HG03378 (cell line): ENCODE data around the gene DOCK3.
"Not testable (repeated sequence)": the region's sequence is repeated elsewhere in the genome, so short reads cannot be mapped to it uniquely, and the experiment has no call there.

ENCODE experiments used
- ATAC-seq: cut with Tn5 transposase; IDR thresholded peaks from one replicate; pipeline ENCODE4 v1.9.1; 2021; ENCODE audit warnings: mild to moderate bottlenecking, moderate library complexity; ENCODE audit not compliant: unreplicated experiment

Gene DOCK3

DNA sequence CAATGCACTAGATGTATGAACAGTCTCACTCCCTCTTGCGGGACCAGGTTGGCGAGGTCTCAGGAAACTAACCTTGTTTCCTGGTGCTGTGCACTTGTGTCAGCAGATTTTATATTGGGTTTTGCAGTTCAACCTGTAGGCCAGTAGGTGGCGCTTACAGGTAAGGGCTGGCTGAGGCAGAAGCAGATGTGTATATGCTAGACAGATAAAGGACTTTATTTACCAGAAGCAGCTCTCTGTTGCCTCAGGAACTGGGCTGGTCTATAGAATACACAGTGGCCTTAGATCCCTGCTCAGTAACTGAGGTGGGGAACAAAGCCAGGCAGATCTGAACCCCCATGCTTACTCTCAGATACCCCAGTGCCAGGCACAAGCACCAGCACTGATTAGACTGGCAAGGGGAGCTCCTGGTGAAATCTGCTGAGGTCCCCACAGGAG is 296.8 kb downstream of the DOCK3 start:
- ATAC-seq: peak; percentile 64

DNA sequence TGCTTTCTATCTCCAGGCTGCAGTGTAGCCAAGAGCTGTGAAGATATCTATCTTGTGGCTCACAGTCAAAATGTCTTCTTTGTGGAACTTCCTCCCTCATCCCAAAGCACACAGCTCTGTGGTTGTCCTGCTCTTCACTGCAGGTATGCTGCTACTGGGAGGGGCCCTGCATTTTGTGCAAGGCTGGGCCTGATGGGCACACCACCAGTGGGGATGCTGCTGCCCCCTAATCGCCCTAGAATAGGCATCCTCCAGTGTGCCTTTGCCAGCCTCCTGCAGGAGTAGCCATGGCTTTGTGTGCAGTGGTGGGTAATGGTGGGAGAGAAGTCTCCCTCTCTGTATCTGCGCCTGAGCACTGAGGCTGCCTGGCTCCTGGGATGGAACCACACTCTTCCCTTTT is 297.3 kb downstream of the DOCK3 start:
- no peak for ATAC-seq

DNA sequence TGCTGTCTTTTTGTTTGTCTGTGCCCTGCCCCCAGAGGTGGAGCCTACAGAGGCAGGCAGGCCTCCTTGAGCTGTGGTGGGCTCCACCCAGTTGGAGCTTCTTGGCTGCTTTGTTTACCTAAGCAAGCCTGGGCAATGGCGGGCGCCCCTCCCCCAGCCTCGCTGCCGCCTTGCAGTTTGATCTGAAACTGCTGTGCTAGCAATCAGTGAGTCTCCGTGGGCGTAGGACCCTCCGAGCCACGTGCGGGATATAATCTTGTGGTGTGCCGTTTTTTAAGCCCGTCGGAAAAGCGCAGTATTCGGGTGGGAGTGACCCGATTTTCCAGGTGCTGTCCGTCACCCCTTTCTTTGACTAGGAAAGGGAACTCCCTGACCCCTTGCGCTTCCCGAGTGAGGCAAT is 303.9 kb downstream of the DOCK3 start:
- not testable (repeated sequence) for ATAC-seq

DNA sequence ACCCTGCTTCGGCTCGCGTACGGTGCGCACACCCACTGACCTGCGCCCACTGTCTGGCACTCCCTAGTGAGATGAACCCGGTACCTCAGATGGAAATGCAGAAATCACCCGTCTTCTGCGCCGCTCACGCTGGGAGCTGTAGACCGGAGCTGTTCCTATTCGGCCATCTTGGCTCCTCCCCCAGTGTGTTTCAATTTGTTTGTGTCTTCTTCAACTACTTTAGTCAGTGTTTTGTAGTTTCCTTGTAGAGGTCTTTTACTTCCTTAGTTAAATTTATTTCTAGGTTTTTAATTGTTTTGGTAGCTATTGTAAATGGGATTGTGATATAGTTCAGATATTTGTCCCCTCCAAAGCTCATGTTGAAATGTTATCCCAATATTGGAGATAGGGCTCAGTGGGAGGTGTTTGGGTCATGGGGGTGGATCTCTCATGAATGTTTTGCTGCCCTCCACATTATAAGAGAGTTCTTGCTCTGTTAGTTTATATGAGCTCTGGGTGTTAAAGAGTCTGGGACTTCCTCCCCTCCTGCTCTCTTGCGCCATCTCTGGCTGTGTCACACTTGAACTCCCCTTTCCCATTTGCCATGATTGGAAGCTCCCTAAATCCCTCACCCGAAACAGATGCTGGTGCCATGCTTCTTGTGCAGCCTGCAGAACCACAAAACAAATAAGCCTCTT is 304.4 kb downstream of the DOCK3 start:
- no peak for ATAC-seq

DNA sequence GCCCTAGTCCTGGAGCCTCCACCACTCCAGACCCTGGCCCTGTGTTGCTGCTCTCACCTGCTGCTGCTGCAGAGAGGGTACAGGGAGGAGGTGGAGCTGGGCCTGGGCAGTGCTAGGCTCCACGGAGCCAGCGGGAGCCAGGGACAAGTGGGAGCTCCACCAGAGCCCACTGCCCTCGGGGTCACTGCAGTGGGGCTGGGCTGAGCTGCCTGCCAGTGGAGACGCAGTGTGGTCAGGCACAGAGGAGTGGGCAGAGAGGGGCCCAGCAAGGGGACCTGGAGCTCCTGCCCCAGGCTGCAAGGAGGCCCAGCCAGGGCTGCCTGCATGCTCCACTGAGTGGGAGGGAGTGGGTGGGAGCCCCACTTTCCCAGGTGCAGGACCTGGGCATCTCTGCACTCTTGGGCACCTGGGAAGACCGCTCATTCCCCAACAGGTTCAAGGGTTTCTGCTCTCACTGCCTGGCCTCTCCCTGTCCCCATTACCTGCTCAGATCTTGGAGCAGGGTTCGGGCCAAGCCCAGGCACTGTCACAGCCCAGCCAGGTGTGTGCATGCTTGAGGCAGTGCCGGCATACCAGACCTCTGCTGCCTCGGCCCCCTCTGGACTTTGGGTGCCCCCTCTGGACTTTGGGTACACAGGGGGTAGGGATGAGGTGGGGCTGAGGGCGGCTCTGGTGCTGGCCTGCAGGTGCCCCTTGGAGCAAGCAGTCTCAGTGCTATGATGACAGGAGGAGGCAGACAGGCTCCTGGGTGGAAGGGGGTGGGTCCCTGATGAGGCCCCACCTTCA is 308.0 kb downstream of the DOCK3 start:
- no peak for ATAC-seq

DNA sequence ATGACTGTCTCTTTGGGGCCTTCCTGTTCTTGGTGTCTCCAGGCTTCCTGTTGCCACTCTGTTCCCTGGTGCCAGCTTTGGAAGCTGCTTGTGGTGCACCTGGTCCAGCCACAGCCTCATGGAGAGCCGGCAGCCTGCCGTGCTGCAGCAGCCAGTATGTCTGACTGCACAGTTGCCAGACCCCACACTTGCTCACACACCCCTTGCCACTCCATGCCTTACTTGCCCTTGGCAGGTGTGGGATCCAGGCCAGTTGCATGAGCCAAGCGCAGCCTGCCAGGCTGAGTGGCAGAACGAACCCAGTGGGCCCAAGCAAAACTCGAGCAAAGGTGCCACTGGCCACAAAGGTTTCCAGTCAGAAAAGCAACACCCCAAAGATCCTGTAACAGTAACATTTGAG is 309.2 kb downstream of the DOCK3 start:
- no peak for ATAC-seq

DNA sequence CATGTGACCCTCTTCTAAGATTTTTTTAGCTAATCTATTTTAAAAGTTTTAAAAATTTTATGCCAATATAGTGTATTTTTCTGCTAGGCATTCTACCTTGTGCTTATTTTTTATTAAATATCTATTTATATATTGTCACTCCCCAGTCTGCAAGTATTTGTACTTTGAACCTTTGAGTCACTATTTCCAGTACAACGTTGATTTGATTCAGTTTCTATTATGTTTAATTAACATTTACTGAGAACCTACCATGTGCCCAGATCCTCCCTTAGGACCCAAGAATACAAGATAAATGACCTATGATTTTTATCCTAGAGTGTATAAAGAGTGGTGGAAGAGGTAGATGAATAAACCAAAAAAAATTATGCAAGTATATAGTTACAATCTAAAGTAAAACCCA is 311.2 kb downstream of the DOCK3 start:
- no peak for ATAC-seq

DNA sequence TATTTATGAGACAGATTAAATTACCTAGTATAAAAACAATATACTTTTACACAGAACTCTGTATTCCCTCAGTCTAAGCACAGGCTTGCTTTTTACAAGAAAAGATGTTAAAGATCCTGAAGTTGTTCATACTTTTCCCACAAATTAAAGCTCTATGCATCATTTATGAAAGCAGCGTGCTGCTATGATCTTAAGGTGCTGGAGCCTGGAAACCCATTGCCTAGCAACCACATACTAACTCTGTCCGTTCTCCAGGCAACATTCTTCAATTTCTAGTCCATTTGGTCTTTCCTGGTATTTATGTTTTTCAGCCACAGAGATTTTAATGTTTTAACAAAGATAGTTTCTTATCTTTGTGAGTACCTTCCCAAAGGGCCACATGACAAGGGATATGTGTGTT is 312.0 kb downstream of the DOCK3 start:
- no peak for ATAC-seq

DNA sequence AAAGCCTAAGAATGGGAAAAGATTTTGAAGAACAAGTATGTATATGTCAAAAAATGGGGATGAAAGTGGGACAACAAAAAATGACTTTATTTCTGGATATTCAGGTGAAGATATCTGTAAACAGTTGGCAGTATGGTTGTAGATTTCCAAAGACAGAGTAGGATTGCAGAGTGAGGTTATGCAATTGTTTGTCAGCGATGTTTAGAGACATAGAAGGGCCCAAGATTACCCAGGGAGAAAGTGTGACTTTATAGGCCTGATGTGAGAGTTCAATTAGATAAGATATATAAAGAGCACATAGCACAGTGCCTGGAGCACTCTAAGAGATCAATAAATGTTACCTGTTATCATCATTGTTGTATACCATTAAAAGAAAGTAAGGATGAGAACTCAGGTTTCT is 319.8 kb downstream of the DOCK3 start:
- ATAC-seq: no peak

DNA sequence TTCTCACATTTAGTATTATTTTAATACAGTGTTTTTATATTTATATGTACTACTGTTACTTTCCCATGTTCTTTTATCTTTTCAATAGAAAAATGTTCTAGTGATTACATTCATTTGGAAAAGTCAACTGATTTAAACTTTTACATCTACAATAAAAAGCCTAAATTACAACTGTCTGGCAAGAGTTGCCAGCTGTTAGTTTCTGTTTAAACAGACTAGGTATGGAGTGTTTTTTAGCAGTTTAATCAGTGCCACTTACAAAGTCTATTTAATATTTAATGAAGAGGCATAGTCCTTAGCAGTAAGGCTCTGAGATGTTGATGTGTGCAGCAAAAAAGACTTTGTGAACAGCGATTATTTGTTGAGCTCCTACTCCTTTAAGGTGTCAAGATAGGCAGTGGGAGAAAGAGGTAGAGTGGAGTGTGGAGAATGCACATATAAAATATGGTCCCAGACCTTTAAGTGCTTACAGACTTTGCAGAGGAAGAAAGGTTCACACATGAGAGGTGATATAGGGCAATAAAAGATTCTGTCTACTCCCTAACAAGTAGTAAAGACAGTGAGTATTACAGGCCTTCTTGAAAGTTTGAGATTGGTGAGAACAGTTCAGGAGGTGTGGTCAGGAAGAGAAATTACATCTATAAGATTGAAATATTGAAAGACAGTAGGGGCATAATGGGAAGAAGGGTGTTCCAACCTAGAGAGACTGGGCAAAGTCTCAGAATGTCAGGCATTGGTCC is 320.5 kb downstream of the DOCK3 start:
- no peak for ATAC-seq

DNA sequence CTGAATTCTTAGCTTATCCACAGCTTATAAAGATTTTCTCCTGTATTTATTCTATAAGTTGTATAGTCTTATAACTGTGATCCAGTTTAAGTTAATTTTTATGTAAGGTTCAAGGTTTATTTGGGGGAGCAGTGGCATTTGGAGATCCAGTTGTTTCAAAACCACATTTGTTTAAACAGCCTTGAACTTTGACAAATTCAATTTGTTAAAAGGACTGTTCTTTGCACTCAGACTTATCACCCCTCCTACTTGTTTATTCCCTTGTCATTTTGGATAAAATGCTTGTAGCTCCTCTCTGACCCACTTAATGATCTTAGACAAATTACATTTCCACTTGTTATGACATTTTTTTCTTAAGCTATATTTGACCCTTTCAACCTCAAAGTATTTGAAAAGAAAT is 327.8 kb downstream of the DOCK3 start:
- no peak for ATAC-seq

DNA sequence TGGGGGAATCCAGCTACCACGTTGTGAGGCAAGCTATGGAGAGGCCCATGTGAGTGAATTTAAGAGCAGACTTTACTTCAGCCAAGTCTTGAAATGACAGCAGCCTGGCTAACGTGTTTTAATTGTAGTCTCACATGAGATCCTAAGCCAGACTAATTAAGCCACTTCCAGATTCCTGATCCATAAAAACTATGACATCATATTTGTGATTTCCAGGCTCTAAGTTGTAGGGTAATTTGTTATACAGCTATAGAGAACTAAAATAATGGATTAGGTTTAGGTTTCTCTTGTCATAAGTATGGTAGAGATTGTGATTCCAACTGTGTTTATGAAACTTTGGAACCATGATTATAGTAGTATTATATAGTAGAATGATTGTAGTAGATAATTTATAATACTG is 329.5 kb downstream of the DOCK3 start:
- ATAC-seq: no peak

DNA sequence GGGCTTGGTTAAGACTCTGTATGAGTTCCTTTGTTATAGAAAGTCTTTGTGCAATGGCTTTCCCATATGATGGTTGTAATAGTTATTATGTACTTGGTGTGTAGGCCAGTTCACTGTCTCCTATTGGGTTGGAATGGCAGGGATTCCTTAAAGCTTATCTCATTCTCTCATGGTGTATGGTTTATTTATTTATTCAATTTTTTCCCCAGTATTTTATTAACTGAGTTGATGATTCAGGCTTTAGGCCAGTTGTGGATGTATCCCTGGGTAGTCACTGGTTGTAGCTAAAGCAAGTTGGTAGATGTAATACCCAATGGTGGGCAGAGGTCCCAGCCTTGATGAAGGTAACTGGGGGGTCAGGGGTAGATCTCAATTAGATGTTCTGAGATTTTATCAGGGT is 349.4 kb downstream of the DOCK3 start:
- ATAC-seq: no peak

DNA sequence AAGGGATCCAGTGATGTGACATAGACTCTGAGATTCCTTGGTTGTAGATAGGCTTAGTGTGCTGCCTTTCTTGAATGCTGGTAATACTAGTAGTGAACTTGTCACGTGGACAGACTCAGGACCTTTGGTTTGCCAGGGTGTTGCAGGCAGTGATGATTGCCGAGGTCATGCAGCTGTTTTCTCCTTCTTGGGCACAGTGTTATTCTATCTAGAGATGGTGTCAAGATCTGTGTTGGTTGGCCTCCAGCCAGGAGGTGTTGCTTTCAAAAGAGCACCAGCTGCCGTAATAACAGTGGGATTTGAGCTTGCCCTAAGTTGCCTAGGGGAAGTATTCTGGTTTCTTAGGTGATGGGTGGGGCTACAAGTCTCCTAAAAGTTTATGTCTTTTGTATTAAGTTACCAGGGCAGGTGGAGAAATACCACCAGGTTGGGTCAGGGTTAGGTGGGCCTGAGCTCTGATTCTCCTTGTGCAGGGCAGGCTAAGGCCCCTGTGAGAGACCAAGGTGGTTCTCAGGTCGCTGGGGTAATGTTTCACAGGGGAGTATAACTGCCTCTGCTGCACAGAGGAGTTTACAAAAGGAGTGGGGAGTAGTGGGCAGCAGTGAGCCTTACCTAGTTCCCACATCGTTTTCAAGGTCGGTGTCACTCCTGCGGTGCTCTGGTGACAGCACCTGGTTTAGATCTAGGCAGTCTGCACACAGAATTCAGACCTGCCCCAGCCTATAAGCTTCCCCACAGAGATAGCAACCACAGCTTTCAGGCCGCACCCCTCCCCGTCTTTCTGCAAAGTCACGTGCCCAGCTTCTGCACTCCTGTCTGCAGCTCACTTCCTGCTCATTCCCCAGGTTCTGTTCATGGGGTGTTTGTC is 350.3 kb downstream of the DOCK3 start:
- ATAC-seq: no peak

DNA sequence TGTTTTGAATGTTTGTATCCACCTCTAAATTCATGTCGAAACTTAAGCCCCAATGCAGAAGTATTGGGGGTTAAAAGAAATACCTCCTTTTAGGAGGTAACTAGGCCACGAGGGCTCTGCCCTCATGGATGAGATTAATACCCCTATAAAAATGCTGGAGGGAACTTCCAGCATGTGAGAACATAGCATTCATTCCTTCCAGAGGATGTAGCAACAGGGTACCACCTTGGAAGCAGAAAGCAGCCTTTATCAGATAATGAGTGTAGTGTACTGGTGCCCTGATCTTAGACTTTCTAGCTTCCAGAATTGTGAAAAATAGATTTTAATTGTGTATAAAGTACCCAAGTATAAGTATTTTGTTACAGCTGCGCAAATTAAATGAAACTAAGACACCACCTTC is 356.9 kb downstream of the DOCK3 start:
- no peak for ATAC-seq

DNA sequence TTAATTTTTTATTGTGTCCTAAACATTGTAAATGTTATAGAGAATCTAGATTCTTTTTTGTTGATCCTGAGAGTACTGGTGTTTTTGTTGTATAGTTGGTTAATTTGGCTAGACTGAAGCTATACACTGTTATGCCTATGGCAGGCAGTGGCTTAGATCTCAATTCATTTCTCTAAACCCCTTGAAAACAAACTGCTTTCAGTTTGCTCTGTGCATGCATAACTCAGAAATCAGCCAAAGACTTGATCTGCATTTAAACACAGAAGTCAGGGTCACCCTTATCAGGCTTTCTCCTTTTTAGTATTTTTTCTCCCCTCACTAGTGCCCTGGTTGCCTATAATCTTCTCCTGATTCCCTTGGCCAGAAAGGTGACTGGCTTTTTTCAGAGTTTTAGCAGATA is 360.9 kb downstream of the DOCK3 start:
- no peak for ATAC-seq

DNA sequence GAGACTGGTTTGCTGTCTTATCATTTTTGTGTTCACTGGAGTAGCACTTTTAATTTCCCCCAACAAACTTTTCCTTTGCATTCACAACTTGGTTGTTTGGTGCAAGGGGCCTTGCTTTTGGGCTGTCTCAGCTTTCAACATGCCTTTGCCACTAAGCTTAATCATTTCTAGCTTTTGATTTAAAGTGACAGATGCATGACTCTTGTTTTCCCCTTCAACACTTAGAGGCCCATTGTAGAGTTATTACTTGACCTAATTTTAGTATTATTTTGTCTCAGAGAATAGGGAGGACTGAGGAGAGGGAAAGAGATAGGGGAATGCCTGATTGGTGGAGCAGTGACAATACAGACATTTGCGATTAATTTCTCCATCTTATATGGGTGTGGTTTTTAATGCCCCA is 370.3 kb downstream of the DOCK3 start:
- no peak for ATAC-seq

DNA sequence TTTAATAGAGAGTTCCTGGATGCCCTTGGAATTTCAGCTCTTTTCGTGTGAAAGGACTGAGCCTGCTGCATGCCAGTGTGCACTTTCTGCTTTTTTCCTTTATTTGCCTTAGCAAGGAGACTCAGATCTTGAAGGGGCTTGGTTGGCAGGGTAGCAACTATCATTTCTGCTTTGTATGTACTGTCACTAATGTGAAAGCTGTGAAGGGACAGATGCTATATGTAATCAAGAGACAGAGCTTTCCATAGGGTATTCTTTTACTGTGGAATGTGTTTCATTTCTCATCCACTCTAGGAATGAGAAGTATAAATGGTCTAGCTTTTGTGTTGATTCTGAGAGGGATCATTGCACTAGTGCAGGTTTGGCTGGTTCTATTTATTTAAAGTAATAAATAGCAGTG is 377.8 kb downstream of the DOCK3 start:
- no peak for ATAC-seq

DNA sequence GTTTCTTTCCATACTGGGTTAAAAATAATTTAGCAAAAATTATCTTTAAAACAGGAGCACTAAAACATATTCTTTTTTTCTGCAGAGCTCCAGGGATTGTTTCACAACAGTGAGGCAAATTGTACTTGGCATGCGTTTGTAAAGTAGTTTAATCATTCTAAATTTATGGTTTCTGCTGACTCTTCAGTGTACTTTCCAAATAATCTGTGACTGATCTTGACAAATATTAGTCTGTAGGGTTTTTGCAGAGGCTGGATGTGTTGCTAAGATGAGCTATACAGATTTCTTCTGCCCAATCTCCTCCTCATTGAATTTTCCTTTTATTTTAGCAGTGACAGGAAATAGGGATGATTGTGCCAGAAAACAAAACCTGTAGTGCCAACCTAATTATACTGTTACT is 382.4 kb downstream of the DOCK3 start:
- no peak for ATAC-seq

DNA sequence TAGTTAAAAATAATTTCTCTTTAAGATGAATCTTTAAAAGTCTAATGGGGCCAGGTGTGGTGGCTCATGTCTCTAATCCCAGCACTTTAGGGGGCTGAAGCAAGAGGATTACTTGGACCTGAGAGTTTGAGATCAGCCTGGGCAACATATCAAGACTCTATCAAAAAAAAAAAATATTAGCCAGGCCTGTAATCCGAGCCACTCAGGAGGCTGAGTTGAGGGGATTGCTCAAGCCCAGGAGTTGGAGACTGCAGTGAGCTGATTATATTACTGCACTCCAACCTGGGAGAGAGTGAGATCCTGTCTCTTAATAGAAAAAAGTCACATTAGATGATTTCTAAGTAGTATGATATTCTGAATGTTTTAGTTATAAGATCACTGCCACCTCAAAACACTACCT is 388.3 kb downstream of the DOCK3 start:
- no peak for ATAC-seq

DNA sequence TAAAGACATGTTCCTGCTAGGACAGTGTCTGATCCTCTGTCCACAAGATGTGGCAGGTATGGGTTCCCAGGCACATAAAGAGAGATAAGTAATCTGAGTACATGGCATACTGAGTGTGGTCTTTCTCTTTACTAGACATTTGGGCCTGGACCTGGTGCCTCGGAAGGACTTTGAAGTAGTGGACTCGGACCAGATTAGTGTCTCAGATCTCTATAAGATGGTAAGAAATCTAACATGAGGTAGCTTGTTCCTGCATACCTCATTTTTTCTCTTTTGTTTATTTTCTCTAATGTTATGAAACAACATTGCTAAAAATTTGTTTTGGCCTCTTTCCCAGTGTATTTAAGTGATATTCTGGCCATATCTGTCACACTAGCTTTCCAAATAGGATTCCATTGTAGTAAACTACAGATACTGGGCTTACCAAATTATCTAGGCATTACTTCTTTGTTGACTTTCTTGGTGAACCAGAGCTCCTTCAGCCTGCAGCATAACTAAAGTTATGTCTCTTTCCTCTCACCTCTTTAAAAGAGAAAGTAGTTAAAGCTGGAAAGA is 400.6 kb downstream of the DOCK3 start:
- no peak for ATAC-seq
